Mesendoderm (in vitro differentiated cells): ENCODE results near the gene MACROD1.
A peak's percentile ranks its signal among the peaks of the same experiment; 100 is the strongest.

Source experiments
- DNase-seq: peaks from one replicate; pipeline ENCODE4 v3.0.0; 2013
- H2AK5ac ChIP-seq: 2 replicates; pipeline ENCODE4 v1.6.1; 2013; ENCODE audit warnings: low read length, inconsistent platforms
- H2BK120ac ChIP-seq: 2 replicates; pipeline ENCODE4 v1.6.1; 2013; ENCODE audit warnings: low read depth, mild to moderate bottlenecking, low read length, moderate library complexity, mixed read lengths
- H2BK15ac ChIP-seq: replicated peaks from 2 replicates; pipeline ENCODE4 v1.6.1; 2013; ENCODE audit warnings: low read depth, mild to moderate bottlenecking, moderate library complexity
- H2BK5ac ChIP-seq: 2 replicates; pipeline ENCODE4 v1.6.1; 2013; ENCODE audit warnings: low read length, inconsistent platforms
- H3K18ac ChIP-seq: 2 replicates; pipeline ENCODE4 v1.6.1; 2013; ENCODE audit warnings: mild to moderate bottlenecking, low read length, mixed read lengths
- H3K23ac ChIP-seq: one replicate; pipeline ENCODE4 v1.6.1; 2013; ENCODE audit warnings: low read length
- H3K27ac ChIP-seq: 2 replicates; pipeline ENCODE4 v1.5.1; 2013; ENCODE audit warnings: low read depth, mild to moderate bottlenecking, inconsistent platforms, low read length, moderate library complexity
- H3K27me3 ChIP-seq: 2 replicates; pipeline ENCODE4 v1.6.1; 2013; ENCODE audit warnings: low read length, control low read depth, mild to moderate bottlenecking, inconsistent platforms; ENCODE audit not compliant: insufficient read depth, poor library complexity
- H3K36me3 ChIP-seq: 2 replicates; pipeline ENCODE4 v1.6.1; 2013; ENCODE audit warnings: low read length, inconsistent platforms; ENCODE audit not compliant: control insufficient read depth, insufficient read depth
- H3K4ac ChIP-seq: one replicate; pipeline ENCODE4 v1.6.1; 2013; ENCODE audit warnings: low read depth, mild to moderate bottlenecking, low read length, moderate library complexity
- H3K4me1 ChIP-seq: 2 replicates; pipeline ENCODE4 v1.6.1; 2013; ENCODE audit warnings: low read depth, low read length, inconsistent platforms; ENCODE audit not compliant: control insufficient read depth
- H3K4me2 ChIP-seq: 2 replicates; pipeline ENCODE4 v1.6.1; 2013; ENCODE audit warnings: low read length
- H3K4me3 ChIP-seq: 2 replicates; pipeline ENCODE4 v1.5.1; 2013; ENCODE audit warnings: mild to moderate bottlenecking, low read length
- H3K56ac ChIP-seq: one replicate; pipeline ENCODE4 v1.6.1; 2013; ENCODE audit warnings: low read length
- H3K79me1 ChIP-seq: 2 replicates; pipeline ENCODE4 v1.6.1; 2013; ENCODE audit warnings: low read length, inconsistent platforms
- H3K79me2 ChIP-seq: 2 replicates; pipeline ENCODE4 v1.6.1; 2013; ENCODE audit warnings: mild to moderate bottlenecking, low read length; ENCODE audit not compliant: control insufficient read depth, insufficient read depth
- H3K9ac ChIP-seq: 2 replicates; pipeline ENCODE4 v1.6.1; 2013; ENCODE audit warnings: low read length, inconsistent platforms
- H4K5ac ChIP-seq: one replicate; pipeline ENCODE4 v1.6.1; 2013; ENCODE audit warnings: low read length
- H4K8ac ChIP-seq: one replicate; pipeline ENCODE4 v1.6.1; 2013; ENCODE audit warnings: low read depth, mild to moderate bottlenecking, control low read depth, low read length, moderate library complexity
- WGBS: extraction: QIAGEN DNeasy Blood & Tissue Kit; methylation state at CpG from one replicate; pipeline ENCODE4 v1.1.7; 2013; ENCODE audit warnings: low lambda C conversion rate, missing lambda C conversion rate; ENCODE audit not compliant: insufficient coverage; ENCODE audit errors: extremely low coverage; 5-methylcytosine and 5-hydroxymethylcytosine counted together

Gene MACROD1

DNA sequence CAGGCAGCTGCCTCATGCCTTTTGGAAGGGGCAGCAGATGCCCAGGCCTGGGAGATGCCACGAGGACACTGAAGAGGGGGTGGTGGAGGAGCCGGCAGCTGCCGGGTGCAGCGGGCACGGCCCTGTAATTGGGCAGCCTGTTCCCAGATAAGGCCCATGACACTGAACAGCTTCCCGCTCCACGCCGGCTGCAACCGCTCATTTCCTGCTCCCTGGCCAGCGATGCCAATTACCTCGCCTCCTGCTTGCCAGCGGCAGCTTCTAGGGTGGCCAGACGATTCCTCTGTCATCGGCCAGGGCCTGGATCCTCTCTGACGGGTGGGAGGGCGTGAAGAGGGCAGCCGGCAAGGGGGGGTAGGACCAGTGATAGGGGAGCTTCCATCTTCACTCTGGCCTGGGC, 107.4 kb downstream of the MACROD1 start:
- Histone ChIP-seq H3K27ac (no peak overlapping the region), H4K5ac (no peak overlapping the region), H3K4me3 (no peak overlapping the region), H3K4ac (no peak overlapping the region), H2AK5ac (no peak overlapping the region), H3K9ac (no peak overlapping the region), H2BK5ac (no peak overlapping the region), H3K23ac (no peak overlapping the region), H3K18ac (no peak overlapping the region), H2BK120ac (no peak overlapping the region), H3K79me2 (no peaks in the 10 kb centered on the region), H3K79me1 (no peaks in the 10 kb centered on the region), H3K27me3 (no peaks in the 10 kb centered on the region), H3K36me3 (no peaks in the 10 kb centered on the region), H3K4me1 (peaks cover 6% of the 10 kb centered on the region), H3K4me2 (no peak overlapping the region), H4K8ac (no peak overlapping the region), H3K56ac (no peak overlapping the region), H2BK15ac (no peak overlapping the region)
- DNase-seq, result no peak
- no CpG with 5 or more reads among the region's 17 CpGs for WGBS

- no peak overlapping the region for H2BK15ac ChIP-seq
- H3K79me2 ChIP-seq, result no peaks in the 10 kb centered on the region
- H3K79me1 ChIP-seq, result no peaks in the 10 kb centered on the region
- peaks cover 9% of the 10 kb centered on the region for H3K4me1 ChIP-seq
- H4K8ac ChIP-seq, result no peak overlapping the region
- no peak overlapping the region for H2BK120ac ChIP-seq
- H3K27ac ChIP-seq, result no peak overlapping the region
- H3K4ac ChIP-seq, result no peak overlapping the region
- WGBS, result no CpG with 5 or more reads among the region's 10 CpGs
- no peak overlapping the region for H2BK5ac ChIP-seq
- no peak overlapping the region for H3K9ac ChIP-seq
- H3K4me2 ChIP-seq, result no peak overlapping the region
- no peak overlapping the region for H2AK5ac ChIP-seq
- H3K4me3 ChIP-seq, result no peak overlapping the region
- no peaks in the 10 kb centered on the region for H3K36me3 ChIP-seq
- H3K23ac ChIP-seq, result no peak overlapping the region
- no peak overlapping the region for H3K18ac ChIP-seq
- no peak overlapping the region for H4K5ac ChIP-seq
- H3K27me3 ChIP-seq, result no peaks in the 10 kb centered on the region
- DNase-seq, result no peak
- H3K56ac ChIP-seq, result no peak overlapping the region
Measured at GRCh38 chr11:64057890-64058289, 108.0 kb downstream of the MACROD1 start.

DNA sequence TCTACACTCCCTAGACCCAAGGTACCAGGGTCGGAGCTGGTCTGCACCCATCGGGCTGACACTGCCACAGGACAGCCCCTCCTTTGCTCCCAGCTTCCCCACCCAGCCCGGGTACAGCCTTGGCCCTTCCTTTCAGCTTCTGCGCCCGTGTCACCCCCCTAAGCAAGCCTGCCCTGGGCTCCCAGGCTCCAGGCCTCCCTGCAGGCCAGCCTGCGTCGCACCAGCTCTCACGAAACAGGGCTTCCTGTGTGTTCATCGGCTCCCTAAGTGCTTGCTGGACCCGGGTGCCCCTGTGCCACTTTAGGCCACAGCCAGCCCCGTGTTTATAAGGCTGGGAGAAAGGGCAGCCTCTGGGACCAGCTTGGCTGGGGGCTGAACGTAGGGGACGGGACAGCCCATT, 109.1 kb downstream of the MACROD1 start:
- H2BK5ac ChIP-seq, result no peak overlapping the region
- no peak overlapping the region for H2BK120ac ChIP-seq
- no peaks in the 10 kb centered on the region for H3K27me3 ChIP-seq
- peaks cover 9% of the 10 kb centered on the region for H3K4me1 ChIP-seq
- no peak for DNase-seq
- H3K23ac ChIP-seq, result no peak overlapping the region
- no peaks in the 10 kb centered on the region for H3K36me3 ChIP-seq
- no peak overlapping the region for H2AK5ac ChIP-seq
- H3K56ac ChIP-seq, result no peak overlapping the region
- H3K9ac ChIP-seq, result no peak overlapping the region
- no peaks in the 10 kb centered on the region for H3K79me2 ChIP-seq
- WGBS, result no CpG with 5 or more reads among the region's 13 CpGs
- H2BK15ac ChIP-seq, result no peak overlapping the region
- no peaks in the 10 kb centered on the region for H3K79me1 ChIP-seq
- no peak overlapping the region for H3K18ac ChIP-seq
- H3K4me2 ChIP-seq, result no peak overlapping the region
- no peak overlapping the region for H3K4ac ChIP-seq
- H4K8ac ChIP-seq, result no peak overlapping the region
- no peak overlapping the region for H3K4me3 ChIP-seq
- no peak overlapping the region for H3K27ac ChIP-seq
- no peak overlapping the region for H4K5ac ChIP-seq

GRCh38 chr11:64056213-64056785, 109.6 kb downstream of the MACROD1 start:
- Histone ChIP-seq H3K36me3 (no peaks in the 10 kb centered on the region), H3K18ac (no peak overlapping the region), H2BK120ac (no peak overlapping the region), H3K56ac (no peak overlapping the region), H3K9ac (no peak overlapping the region), H3K79me1 (no peaks in the 10 kb centered on the region), H3K27me3 (no peaks in the 10 kb centered on the region), H4K5ac (no peak overlapping the region), H3K4me2 (no peak overlapping the region), H4K8ac (no peak overlapping the region), H3K4me3 (no peak overlapping the region), H2BK5ac (no peak overlapping the region), H3K79me2 (no peaks in the 10 kb centered on the region), H3K4ac (no peak overlapping the region), H2AK5ac (no peak overlapping the region), H3K23ac (no peak overlapping the region), H2BK15ac (no peak overlapping the region), H3K27ac (no peak overlapping the region), H3K4me1 (peaks cover 9% of the 10 kb centered on the region)
- WGBS, result no CpG with 5 or more reads among the region's 15 CpGs
- no peak for DNase-seq

DNA sequence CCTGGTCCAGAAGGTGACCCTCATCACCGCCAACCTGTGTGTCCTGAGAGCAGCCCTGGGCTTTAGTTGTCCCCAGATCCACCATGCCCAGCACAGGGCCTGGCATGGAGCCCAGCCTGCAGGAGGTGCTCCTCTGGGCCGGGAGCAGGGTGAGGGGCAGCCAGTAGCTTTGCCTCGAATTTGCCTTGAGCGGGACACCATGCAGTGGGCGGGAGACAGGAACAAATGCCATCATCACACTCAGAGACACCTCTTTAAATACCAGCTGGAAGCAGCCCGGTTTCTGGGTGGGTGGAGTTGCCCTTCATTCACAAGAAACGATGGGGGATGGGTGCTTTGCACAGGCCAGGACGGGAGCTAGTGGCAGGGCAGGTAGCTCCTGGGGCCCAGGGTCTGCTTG, 110.8 kb downstream of the MACROD1 start:
- Histone ChIP-seq H3K56ac (no peak overlapping the region), H3K4me3 (no peak overlapping the region), H3K4me2 (no peak overlapping the region), H3K27ac (no peak overlapping the region), H3K27me3 (no peaks in the 10 kb centered on the region), H2AK5ac (no peak overlapping the region), H3K79me1 (no peaks in the 10 kb centered on the region), H3K36me3 (no peaks in the 10 kb centered on the region), H3K23ac (no peak overlapping the region), H2BK5ac (no peak overlapping the region), H3K4me1 (peaks cover 7% of the 10 kb centered on the region), H2BK15ac (no peak overlapping the region), H2BK120ac (no peak overlapping the region), H4K8ac (no peak overlapping the region), H3K4ac (no peak overlapping the region), H3K79me2 (no peaks in the 10 kb centered on the region), H4K5ac (no peak overlapping the region), H3K9ac (no peak overlapping the region), H3K18ac (no peak overlapping the region)
- peak; percentile 25 for DNase-seq
- whole genome bisulfite sequencing, result no CpG with 5 or more reads among the region's 8 CpGs

DNA sequence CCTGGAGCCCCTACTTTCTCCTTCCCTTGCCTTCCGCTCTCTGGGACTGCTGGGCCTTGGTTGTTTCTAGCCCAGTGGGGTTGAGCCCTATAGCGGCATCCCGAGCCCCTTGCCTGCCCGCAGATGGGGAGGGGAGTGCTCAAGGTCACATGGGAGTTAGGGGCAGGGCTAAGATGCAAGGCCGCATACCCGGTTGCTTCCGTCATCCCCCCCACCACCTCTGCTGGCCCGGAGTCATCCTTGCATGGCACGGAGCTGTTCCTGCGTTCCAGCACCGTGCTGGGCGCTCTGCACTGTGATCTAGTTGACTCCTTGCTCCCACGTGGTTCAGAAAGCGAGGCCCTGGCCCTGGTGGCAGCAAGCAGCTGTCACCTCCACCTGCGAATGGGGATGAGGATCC, 112.2 kb downstream of the MACROD1 start:
- Histone ChIP-seq H2BK5ac (no peak overlapping the region), H3K27me3 (no peaks in the 10 kb centered on the region), H2BK120ac (no peak overlapping the region)

More for the DNA sequence above, 112.2 kb downstream of the MACROD1 start:
- Histone ChIP-seq H2BK15ac (no peak overlapping the region), H3K23ac (no peak overlapping the region), H3K9ac (no peak overlapping the region), H3K4me2 (no peak overlapping the region), H3K27ac (no peak overlapping the region), H3K4me3 (no peak overlapping the region), H3K79me1 (no peaks in the 10 kb centered on the region), H3K36me3 (no peaks in the 10 kb centered on the region), H3K4me1 (peaks cover 7% of the 10 kb centered on the region), H3K79me2 (no peaks in the 10 kb centered on the region), H4K8ac (no peak overlapping the region), H4K5ac (no peak overlapping the region), H3K4ac (no peak overlapping the region), H3K56ac (peak overlapping the region; percentile 72), H3K18ac (no peak overlapping the region), H2AK5ac (no peak overlapping the region)
- WGBS, result no CpG with 5 or more reads among the region's 15 CpGs
- DNase-seq, result peak; percentile 94
